GM12801 (cell line): ENCODE data around the gene ACSM5.
"Not testable (repeated sequence)": the region's sequence is repeated elsewhere in the genome, so short reads cannot be mapped to it uniquely, and the experiment has no call there.

Source experiments
- CTCF ChIP-seq: IDR thresholded peaks from one replicate; pipeline ENCODE4 v1.5.1; 2011; ENCODE audit warnings: control low read depth; ENCODE audit not compliant: insufficient read length; ENCODE audit errors: extremely low read depth

Gene ACSM5

GRCh38 chr16:20424129-20424866 lies 15.0 kb downstream of the ACSM5 start:
- no peak for TF ChIP-seq CTCF

- no peak for TF ChIP-seq CTCF
Observed at GRCh38 chr16:20430948-20431347, 21.6 kb downstream of the ACSM5 start.

- TF ChIP-seq CTCF, result no peak
Observed at GRCh38 chr16:20441191-20441590, 31.9 kb downstream of the ACSM5 start.

- not testable (repeated sequence) for TF ChIP-seq CTCF
Observed at GRCh38 chr16:20451364-20451763, 42.0 kb downstream of the ACSM5 start, which contains the start of gene ACSM2A. TSS of gene ACSM2A (plus strand) at chr16:20451521. CDS start at chr16:20460115, 8,594 bp downstream.

GRCh38 chr16:20484726-20485125 lies 75.4 kb downstream of the ACSM5 start:
- no peak for TF ChIP-seq CTCF

GRCh38 chr16:20485408-20485807 lies 76.1 kb downstream of the ACSM5 start:
- TF ChIP-seq CTCF, result no peak
